Body of pancreas (tissue), 4 donors: Measurements from ENCODE around the gene PRPF40A.

Experiments
- POLR2A ChIP-seq, 3 donors: fragments of 450-650 bp; IDR thresholded peaks; one replicate each; pipeline ENCODE4 v1.6.1; 2016; ENCODE audit warnings: antibody characterized with exemption in 3 of 3, mild to moderate bottlenecking in 2 of 3
- TF ChIP-seq, protein P1 (sequence below), 7 experiments: fragments of 450-650 bp in 4 of 7; fragments of 200-600 bp in 3 of 7; sonication (generic) in 3 of 7; IDR thresholded peaks; one replicate each; pipeline ENCODE4 v1.5.1; 2016 to 2019; ENCODE audit warnings: antibody characterized with exemption in 7 of 7

GRCh38 chr2:152720794-152721193 is 3.5 kb upstream of the PRPF40A start:
- TF ChIP-seq POLR2A (IDR thresholded peaks at IDR 0.05) = no peak
- TF ChIP-seq, protein P1, sequence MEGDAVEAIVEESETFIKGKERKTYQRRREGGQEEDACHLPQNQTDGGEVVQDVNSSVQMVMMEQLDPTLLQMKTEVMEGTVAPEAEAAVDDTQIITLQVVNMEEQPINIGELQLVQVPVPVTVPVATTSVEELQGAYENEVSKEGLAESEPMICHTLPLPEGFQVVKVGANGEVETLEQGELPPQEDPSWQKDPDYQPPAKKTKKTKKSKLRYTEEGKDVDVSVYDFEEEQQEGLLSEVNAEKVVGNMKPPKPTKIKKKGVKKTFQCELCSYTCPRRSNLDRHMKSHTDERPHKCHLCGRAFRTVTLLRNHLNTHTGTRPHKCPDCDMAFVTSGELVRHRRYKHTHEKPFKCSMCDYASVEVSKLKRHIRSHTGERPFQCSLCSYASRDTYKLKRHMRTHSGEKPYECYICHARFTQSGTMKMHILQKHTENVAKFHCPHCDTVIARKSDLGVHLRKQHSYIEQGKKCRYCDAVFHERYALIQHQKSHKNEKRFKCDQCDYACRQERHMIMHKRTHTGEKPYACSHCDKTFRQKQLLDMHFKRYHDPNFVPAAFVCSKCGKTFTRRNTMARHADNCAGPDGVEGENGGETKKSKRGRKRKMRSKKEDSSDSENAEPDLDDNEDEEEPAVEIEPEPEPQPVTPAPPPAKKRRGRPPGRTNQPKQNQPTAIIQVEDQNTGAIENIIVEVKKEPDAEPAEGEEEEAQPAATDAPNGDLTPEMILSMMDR (IDR thresholded peaks at IDR 0.05) = no peak
